GM23338 (cell line): ENCODE measurements around the gene FAT3. TPM values are rescaled to one million over a fixed set of nuclear protein-coding genes. Genes with fewer than 3 reads are reported as not detected.
A peak's percentile ranks its signal among the peaks of the same experiment; 100 is the strongest.

ENCODE experiments used
- ATAC-seq: fragments of 200-7000 bp; cut with Tn5 transposase; 3 replicates; pipeline ENCODE4 v1.9.1; 2020
- DNase-seq: peaks from one replicate; pipeline ENCODE4 v3.0.0-alpha.2; 2015; ENCODE audit warnings: low spot score
- H2AFZ ChIP-seq: fragments of 200-600 bp; sonication (generic); 2 replicates; pipeline ENCODE4 v1.8.0; 2016; ENCODE audit warnings: antibody characterized with exemption, mild to moderate bottlenecking, moderate library complexity
- H3F3A ChIP-seq: fragments of 200-600 bp; sonication (generic); replicated peaks from 2 replicates; pipeline ENCODE4 v1.8.0; 2017; ENCODE audit warnings: antibody characterized with exemption, mixed run types, low read depth
- H3K27ac ChIP-seq: fragments of 200-600 bp; sonication (generic); 2 replicates; pipeline ENCODE4 v1.6.1; 2016; ENCODE audit warnings: low read depth
- H3K27me3 ChIP-seq: fragments of 200-600 bp; sonication (generic); 2 replicates; pipeline ENCODE4 v1.8.0; 2016; ENCODE audit warnings: mild to moderate bottlenecking, mixed run types, moderate library complexity; ENCODE audit not compliant: insufficient read depth
- H3K36me3 ChIP-seq: fragments of 200-600 bp; sonication (generic); 2 replicates; pipeline ENCODE4 v1.8.0; 2016; ENCODE audit warnings: mild to moderate bottlenecking; ENCODE audit not compliant: insufficient read depth
- H3K4me1 ChIP-seq: fragments of 200-600 bp; sonication (generic); 2 replicates; pipeline ENCODE4 v1.8.0; 2016; ENCODE audit warnings: mild to moderate bottlenecking, moderate library complexity; ENCODE audit not compliant: insufficient read depth
- H3K4me2 ChIP-seq: fragments of 200-600 bp; sonication (generic); 2 replicates; pipeline ENCODE4 v1.7.1; 2017; ENCODE audit warnings: mixed run types
- H3K4me3 ChIP-seq: fragments of 200-600 bp; sonication (generic); 2 replicates; pipeline ENCODE4 v1.6.1; 2016; ENCODE audit warnings: mixed run types
- H3K79me2 ChIP-seq: fragments of 200-600 bp; sonication (generic); replicated peaks from 2 replicates; pipeline ENCODE4 v1.8.0; 2017; ENCODE audit warnings: mild to moderate bottlenecking; ENCODE audit not compliant: insufficient read depth
- H3K9me2 ChIP-seq: fragments of 200-600 bp; sonication (generic); 2 replicates; pipeline ENCODE4 v1.8.0; 2017; ENCODE audit not compliant: insufficient read depth
- H4K20me1 ChIP-seq: fragments of 200-600 bp; sonication (generic); replicated peaks from 2 replicates; pipeline ENCODE4 v1.8.0; 2017; ENCODE audit warnings: mild to moderate bottlenecking; ENCODE audit not compliant: insufficient read depth
- H3K27ac Mint-ChIP-seq: 2 replicates; pipeline ENCODE4 v1.8.0; 2020; ENCODE audit warnings: inconsistent platforms, mild to moderate bottlenecking, moderate library complexity, mixed read lengths
- H3K27me3 Mint-ChIP-seq: 3 replicates; pipeline ENCODE4 v1.8.0; 2022; ENCODE audit warnings: low read depth, mild to moderate bottlenecking, moderate library complexity, mixed read lengths, inconsistent platforms; ENCODE audit not compliant: insufficient read depth, poor library complexity
- H3K36me3 Mint-ChIP-seq: 3 replicates; pipeline ENCODE4 v1.8.0; 2021; ENCODE audit warnings: low read depth, mild to moderate bottlenecking, inconsistent platforms, moderate library complexity, mixed read lengths
- H3K4me1 Mint-ChIP-seq: 3 replicates; pipeline ENCODE4 v1.8.0; 2020; ENCODE audit warnings: mild to moderate bottlenecking, inconsistent platforms, mixed read lengths
- H3K4me3 Mint-ChIP-seq: 3 replicates; pipeline ENCODE4 v1.8.0; 2021; ENCODE audit warnings: moderate library complexity, mild to moderate bottlenecking, inconsistent platforms, mixed read lengths
- H3K9me3 Mint-ChIP-seq: 3 replicates; pipeline ENCODE4 v1.8.0; 2020; ENCODE audit warnings: moderate library complexity, mild to moderate bottlenecking, inconsistent platforms, mixed read lengths
- ETS1 ChIP-seq: IDR thresholded peaks from 2 replicates; pipeline ENCODE4 v1.6.1; 2016; ENCODE audit warnings: antibody characterized with exemption
- JUNB ChIP-seq: IDR thresholded peaks from one replicate; pipeline ENCODE4 v1.6.1; 2016; ENCODE audit warnings: antibody characterized with exemption; ENCODE audit not compliant: unreplicated experiment
- POLR2AphosphoS5 ChIP-seq: IDR thresholded peaks from 2 replicates; pipeline ENCODE4 v1.6.1; 2016; ENCODE audit warnings: antibody characterized with exemption, low read depth
- STAT1 ChIP-seq: IDR thresholded peaks from one replicate; pipeline ENCODE4 v1.6.1; 2016; ENCODE audit warnings: antibody characterized with exemption; ENCODE audit not compliant: unreplicated experiment
- ZNF114 ChIP-seq: fragments of 250-450 bp; sonication (Bioruptor Pico); IDR thresholded peaks from 2 replicates; pipeline ENCODE4 v1.5.0; 2020; ENCODE audit warnings: mild to moderate bottlenecking, moderate library complexity
- ZNF331 ChIP-seq: fragments of 250-450 bp; sonication (Bioruptor Pico); IDR thresholded peaks from 2 replicates; pipeline ENCODE4 v1.5.0; 2020; ENCODE audit warnings: low read depth, mild to moderate bottlenecking, moderate library complexity
- ZNF462 ChIP-seq: fragments of 250-450 bp; sonication (Bioruptor Pico); IDR thresholded peaks from 2 replicates; pipeline ENCODE4 v1.5.0; 2020; ENCODE audit warnings: mild to moderate bottlenecking, moderate library complexity
- polyA plus RNA-seq: library from polyadenylated mRNA; unstranded; fragments of >200 nt; fragmentation: Nextera tagmentation; extraction: Ambion mirVana; gene quantifications from 2 replicates; pipeline ENCODE4 v1.2.1, GENCODE V29; 2016
- total RNA-seq: library from RNA; depleted of rRNA; stranded (reverse); fragments of >200 nt; shearing (Covaris generic); gene quantifications from 2 replicates; pipeline ENCODE4 v1.2.3, GENCODE V29; 2014

Gene FAT3
- total and polyA plus RNA-seq, 2 experiments from 2014 or later, result 9.0 to 78.0 TPM

- no peak for TF ChIP-seq ZNF462 (CRISPR knock-in tag)
- no peak for TF ChIP-seq ZNF114
- no peak for TF ChIP-seq ZNF331
- TF ChIP-seq JUNB, result no peak
- no peak for TF ChIP-seq ETS1
- no peak for TF ChIP-seq POLR2AphosphoS5
Observed at GRCh38 chr11:92253421-92253820, 28.8 kb downstream of the FAT3 start (continued).

GRCh38 chr11:92253945-92254344 lies 29.3 kb downstream of the FAT3 start:
- Mint-ChIP-seq H3K4me3 (no peak overlapping the region), H3K27me3 (peaks cover 5% of the 10 kb centered on the region), H3K27ac (peak overlapping the region; percentile 77), H3K4me1 (peaks cover 71% of the 10 kb centered on the region), H3K9me3 (no peaks in the 10 kb centered on the region), H3K36me3 (peaks cover 18% of the 10 kb centered on the region; the same call in 1 of the 3 replicates)
- Histone ChIP-seq H3K4me1 (peaks cover 58% of the 10 kb centered on the region), H4K20me1 (no peaks in the 10 kb centered on the region; the same call in 1 of the 2 replicates), H3K4me2 (peak overlapping the region; percentile 37), H3K36me3 (no peaks in the 10 kb centered on the region), H3K27ac (peak overlapping the region; percentile 56), H3K27me3 (no peaks in the 10 kb centered on the region), H3K4me3 (no peak overlapping the region), H3F3A (no peaks in the 10 kb centered on the region), H3K79me2 (peaks cover 98% of the 10 kb centered on the region), H3K9me2 (peaks cover 9% of the 10 kb centered on the region), H2AFZ (no peak overlapping the region)
- TF ChIP-seq STAT1, result no peak
- DNase-seq (peak; percentile 54), ATAC-seq (peak; percentile 84)
